OCI-LY7 (cell line): ENCODE measurements around the gene LRRC31.

Source experiments
- EZH2phosphoT487 ChIP-seq: fragments of 200-600 bp; sonication (generic); IDR thresholded peaks from 2 replicates; pipeline ENCODE4 v1.6.1; 2018; ENCODE audit warnings: low read depth, borderline replicate concordance, mild to moderate bottlenecking, mixed run types, antibody characterized with exemption, low read length, moderate library complexity, mixed read lengths
- TF ChIP-seq, protein P1 (sequence below): fragments of 200-600 bp; sonication (generic); conservative IDR thresholded peaks from 2 replicates; pipeline ENCODE4 v1.5.1; 2014; ENCODE audit warnings: mild to moderate bottlenecking, antibody characterized with exemption, low read length, moderate library complexity, mixed read lengths

DNA sequence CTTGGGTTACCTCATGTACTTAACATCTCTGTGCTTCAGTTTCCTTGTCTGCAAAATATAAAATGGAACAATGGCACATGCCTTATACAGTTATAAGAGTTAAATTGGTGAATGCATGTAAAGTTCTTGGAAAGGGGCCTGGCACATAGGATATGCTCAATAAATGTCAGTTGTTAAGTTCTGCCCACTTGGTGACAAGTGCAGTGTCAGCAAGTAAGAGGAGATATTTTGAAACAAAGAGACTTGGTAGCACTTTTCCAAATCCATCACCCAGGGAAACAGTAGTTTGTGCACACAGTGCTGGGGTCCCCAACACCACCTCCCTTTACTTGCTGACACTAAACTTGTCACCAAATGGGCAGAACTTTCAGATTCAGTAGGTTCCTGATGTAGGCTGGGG, 19.1 kb downstream of the LRRC31 start:
- TF ChIP-seq, protein P1, sequence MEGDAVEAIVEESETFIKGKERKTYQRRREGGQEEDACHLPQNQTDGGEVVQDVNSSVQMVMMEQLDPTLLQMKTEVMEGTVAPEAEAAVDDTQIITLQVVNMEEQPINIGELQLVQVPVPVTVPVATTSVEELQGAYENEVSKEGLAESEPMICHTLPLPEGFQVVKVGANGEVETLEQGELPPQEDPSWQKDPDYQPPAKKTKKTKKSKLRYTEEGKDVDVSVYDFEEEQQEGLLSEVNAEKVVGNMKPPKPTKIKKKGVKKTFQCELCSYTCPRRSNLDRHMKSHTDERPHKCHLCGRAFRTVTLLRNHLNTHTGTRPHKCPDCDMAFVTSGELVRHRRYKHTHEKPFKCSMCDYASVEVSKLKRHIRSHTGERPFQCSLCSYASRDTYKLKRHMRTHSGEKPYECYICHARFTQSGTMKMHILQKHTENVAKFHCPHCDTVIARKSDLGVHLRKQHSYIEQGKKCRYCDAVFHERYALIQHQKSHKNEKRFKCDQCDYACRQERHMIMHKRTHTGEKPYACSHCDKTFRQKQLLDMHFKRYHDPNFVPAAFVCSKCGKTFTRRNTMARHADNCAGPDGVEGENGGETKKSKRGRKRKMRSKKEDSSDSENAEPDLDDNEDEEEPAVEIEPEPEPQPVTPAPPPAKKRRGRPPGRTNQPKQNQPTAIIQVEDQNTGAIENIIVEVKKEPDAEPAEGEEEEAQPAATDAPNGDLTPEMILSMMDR, result no peak
- TF ChIP-seq EZH2phosphoT487, result no peak
